ENCODE results near the gene MCEE. TPM values are rescaled to one million over a fixed set of nuclear protein-coding genes. Genes with fewer than 3 reads are reported as not detected.

The MCEE gene
- total and polyA plus RNA-seq, 7 donors = 10.9 to 27.4 (median 16.3) TPM

DNA sequence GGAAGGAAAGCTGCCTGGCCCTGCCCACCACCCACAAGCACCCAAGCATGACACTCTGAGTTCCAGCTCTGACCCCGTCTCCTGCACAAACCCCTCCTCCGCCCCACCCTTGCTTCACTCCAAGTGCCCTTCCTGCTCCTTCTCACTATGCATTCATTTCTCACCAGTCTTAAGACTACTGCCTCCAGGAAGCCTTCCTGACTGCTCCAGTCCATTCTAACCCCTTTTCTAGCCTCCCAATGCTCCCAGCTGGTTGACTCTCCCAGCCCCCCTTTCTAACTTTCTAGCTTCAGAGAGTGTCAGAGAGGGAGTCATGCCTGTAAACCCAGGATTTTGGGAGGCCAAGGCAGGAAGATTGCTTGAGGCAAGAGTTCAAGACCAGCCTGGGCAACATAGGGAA is 69.8 kb downstream of the MCEE start:
- no peak for ATAC-seq
- no peak for DNase-seq
- 73 to 75% (median 73%) methylated on average over 2 of the region's 2 CpGs for WGBS, 3 donors
- no peaks in the 10 kb centered on the region for H3K27me3 ChIP-seq (ENCODE audit: insufficient read depth in 3 of 3, low read length in 2 of 3)
- intact Hi-C loops (cut with DNase I) = no loop called here
- TF ChIP-seq, protein P1, sequence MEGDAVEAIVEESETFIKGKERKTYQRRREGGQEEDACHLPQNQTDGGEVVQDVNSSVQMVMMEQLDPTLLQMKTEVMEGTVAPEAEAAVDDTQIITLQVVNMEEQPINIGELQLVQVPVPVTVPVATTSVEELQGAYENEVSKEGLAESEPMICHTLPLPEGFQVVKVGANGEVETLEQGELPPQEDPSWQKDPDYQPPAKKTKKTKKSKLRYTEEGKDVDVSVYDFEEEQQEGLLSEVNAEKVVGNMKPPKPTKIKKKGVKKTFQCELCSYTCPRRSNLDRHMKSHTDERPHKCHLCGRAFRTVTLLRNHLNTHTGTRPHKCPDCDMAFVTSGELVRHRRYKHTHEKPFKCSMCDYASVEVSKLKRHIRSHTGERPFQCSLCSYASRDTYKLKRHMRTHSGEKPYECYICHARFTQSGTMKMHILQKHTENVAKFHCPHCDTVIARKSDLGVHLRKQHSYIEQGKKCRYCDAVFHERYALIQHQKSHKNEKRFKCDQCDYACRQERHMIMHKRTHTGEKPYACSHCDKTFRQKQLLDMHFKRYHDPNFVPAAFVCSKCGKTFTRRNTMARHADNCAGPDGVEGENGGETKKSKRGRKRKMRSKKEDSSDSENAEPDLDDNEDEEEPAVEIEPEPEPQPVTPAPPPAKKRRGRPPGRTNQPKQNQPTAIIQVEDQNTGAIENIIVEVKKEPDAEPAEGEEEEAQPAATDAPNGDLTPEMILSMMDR (IDR thresholded peaks at IDR 0.05) = no peak
- no peak overlapping the region for H3K27ac ChIP-seq
- no peak overlapping the region for H3K4me3 ChIP-seq
- no peaks in the 10 kb centered on the region for H3K36me3 ChIP-seq (ENCODE audit: insufficient read depth in 1 of 2, low read depth in 1 of 2)
- no peaks in the 10 kb centered on the region for H3K4me1 ChIP-seq
- no peaks in the 10 kb centered on the region for H3K9me3 ChIP-seq

Other genes starting within 250 kb of the MCEE start
- gene VAX2, start 229.7 kb downstream of the MCEE start, total RNA-seq = 1 to 10 TPM in 2 of 4 donors, under 1 TPM in 2; 0.66 to 1.2 (median 0.96) TPM
- under 1 TPM; 0.30 to 0.97 (median 0.48) TPM for gene VAX2, start 229.7 kb downstream of the MCEE start, polyA plus RNA-seq
- under 1 TPM in 2 of 4 donors, not detected in 2; 0.22 to 0.53 TPM for gene ATP6V1B1, start 194.3 kb downstream of the MCEE start, total RNA-seq
- gene ATP6V1B1, start 194.3 kb downstream of the MCEE start, polyA plus RNA-seq = under 1 TPM; 0.10 to 0.70 (median 0.38) TPM
- gene ANKRD53, start 151.6 kb downstream of the MCEE start, total RNA-seq = under 1 TPM; 0.15 to 0.69 (median 0.49) TPM
- under 1 TPM; 0.27 to 0.77 (median 0.36) TPM for gene ANKRD53, start 151.6 kb downstream of the MCEE start, polyA plus RNA-seq
- 10 to 100 TPM; 46.7 to 70.7 (median 54.7) TPM for gene TEX261, start 135.4 kb downstream of the MCEE start, total RNA-seq
- 10 to 100 TPM; 31.9 to 70.5 (median 34.2) TPM for gene TEX261, start 135.4 kb downstream of the MCEE start, polyA plus RNA-seq
- 10 to 100 TPM; 31.3 to 49.1 (median 37.0) TPM for gene NAGK, start 61.6 kb downstream of the MCEE start, total RNA-seq
- 10 to 100 TPM; 40.9 to 92.8 (median 55.3) TPM for gene NAGK, start 61.6 kb downstream of the MCEE start, polyA plus RNA-seq
- 10 to 100 TPM; 32.9 to 53.7 (median 39.5) TPM for gene MPHOSPH10, start 405 bp upstream of the MCEE start, total RNA-seq
- 10 to 100 TPM; 33.7 to 53.6 (median 43.4) TPM for gene MPHOSPH10, start 405 bp upstream of the MCEE start, polyA plus RNA-seq
- 10 to 100 TPM; 14.0 to 47.4 (median 36.9) TPM for gene PAIP2B, start 96.9 kb upstream of the MCEE start, total RNA-seq
- gene PAIP2B, start 96.9 kb upstream of the MCEE start, polyA plus RNA-seq = 10 to 100 TPM in 1 of 3 donors, 1 to 10 TPM in 2; 2.7 to 10.6 (median 7.2) TPM
- gene ZNF638, start 201.6 kb upstream of the MCEE start, total RNA-seq = 10 to 100 TPM; 62.3 to 73.6 (median 65.4) TPM
- 10 to 100 TPM; 50.5 to 58.6 (median 56.3) TPM for gene ZNF638, start 201.6 kb upstream of the MCEE start, polyA plus RNA-seq

Data from psoas muscle (tissue), 8 donors.